Neural crest cell (in vitro differentiated cells): ENCODE measurements around the gene TGFBR3. TPM values are rescaled to one million over a fixed set of nuclear protein-coding genes. Genes with fewer than 3 reads are reported as not detected.

Source experiments
- DNase-seq: peaks from one replicate; pipeline ENCODE4 v3.0.0; 2021; ENCODE audit warnings: low read depth, mixed read lengths, low spot score
- H3K27ac Mint-ChIP-seq: one replicate; pipeline ENCODE4 v1.8.0; 2021; ENCODE audit warnings: mild to moderate bottlenecking, mixed read lengths; ENCODE audit not compliant: unreplicated experiment
- H3K27me3 Mint-ChIP-seq: 2 replicates; pipeline ENCODE4 v1.8.0; 2021; ENCODE audit warnings: low read depth, mild to moderate bottlenecking, mixed read lengths
- H3K36me3 Mint-ChIP-seq: 2 replicates; pipeline ENCODE4 v1.8.0; 2021; ENCODE audit warnings: low read depth, mild to moderate bottlenecking, mixed read lengths
- H3K4me1 Mint-ChIP-seq: 2 replicates; pipeline ENCODE4 v1.8.0; 2021; ENCODE audit warnings: mixed read lengths
- H3K4me3 Mint-ChIP-seq: one replicate; pipeline ENCODE4 v1.8.0; 2021; ENCODE audit warnings: mild to moderate bottlenecking, mixed read lengths
- H3K9me3 Mint-ChIP-seq: 2 replicates; pipeline ENCODE4 v1.8.0; 2021; ENCODE audit warnings: mixed read lengths
- total RNA-seq: library from RNA; stranded (reverse); gene quantifications from 2 replicates; pipeline ENCODE4 v1.2.1, GENCODE V29; 2021
- TF ChIP-seq, protein P1 (sequence below): fragments of 200-600 bp; sonication (generic); conservative IDR thresholded peaks from 2 replicates; pipeline ENCODE4 v1.5.0; 2021; ENCODE audit warnings: antibody characterized with exemption, mild to moderate bottlenecking

TGFBR3 gene
- total RNA-seq, 1 donor from 2014 or later: 15.1 TPM

DNA sequence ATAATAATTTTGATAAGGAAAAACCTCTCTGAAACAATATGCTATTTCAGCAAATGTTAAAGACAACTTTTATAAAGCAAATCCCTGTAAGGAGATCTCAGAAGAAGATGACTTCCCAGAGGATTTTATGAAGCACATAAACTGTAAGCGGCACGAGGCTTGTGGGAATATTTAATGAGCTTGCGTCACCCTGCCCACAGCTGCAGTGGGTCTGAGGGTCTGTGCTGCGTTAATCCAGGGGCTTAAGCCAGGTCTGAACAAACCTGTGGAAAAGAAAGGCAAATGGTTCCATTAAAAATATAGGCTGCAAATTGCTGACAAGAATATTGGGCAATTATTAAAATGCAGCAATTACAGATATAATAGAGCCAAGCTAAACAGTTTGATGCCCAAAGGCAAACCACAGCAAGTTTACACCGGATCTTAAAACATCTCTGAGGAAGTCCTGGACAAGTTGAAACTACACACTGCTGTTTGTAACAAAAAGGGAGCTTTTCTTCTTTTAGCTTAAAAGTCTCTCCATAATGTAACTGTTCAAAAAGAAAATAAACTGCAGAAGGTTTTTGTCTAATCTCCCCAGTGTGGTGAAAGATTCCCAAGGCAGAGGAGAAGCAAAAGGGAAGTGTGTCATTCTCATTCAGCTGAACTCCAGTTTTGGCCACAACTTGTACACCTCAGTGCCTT is 21.8 kb downstream of the TGFBR3 start:
- no peak for DNase-seq
- Mint-ChIP-seq H3K4me3 (no peak overlapping the region), H3K27ac (no peak overlapping the region), H3K27me3 (no peaks in the 10 kb centered on the region), H3K9me3 (peaks cover 2% of the 10 kb centered on the region), H3K36me3 (no peaks in the 10 kb centered on the region), H3K4me1 (peaks cover 15% of the 10 kb centered on the region)
- TF ChIP-seq, protein P1, sequence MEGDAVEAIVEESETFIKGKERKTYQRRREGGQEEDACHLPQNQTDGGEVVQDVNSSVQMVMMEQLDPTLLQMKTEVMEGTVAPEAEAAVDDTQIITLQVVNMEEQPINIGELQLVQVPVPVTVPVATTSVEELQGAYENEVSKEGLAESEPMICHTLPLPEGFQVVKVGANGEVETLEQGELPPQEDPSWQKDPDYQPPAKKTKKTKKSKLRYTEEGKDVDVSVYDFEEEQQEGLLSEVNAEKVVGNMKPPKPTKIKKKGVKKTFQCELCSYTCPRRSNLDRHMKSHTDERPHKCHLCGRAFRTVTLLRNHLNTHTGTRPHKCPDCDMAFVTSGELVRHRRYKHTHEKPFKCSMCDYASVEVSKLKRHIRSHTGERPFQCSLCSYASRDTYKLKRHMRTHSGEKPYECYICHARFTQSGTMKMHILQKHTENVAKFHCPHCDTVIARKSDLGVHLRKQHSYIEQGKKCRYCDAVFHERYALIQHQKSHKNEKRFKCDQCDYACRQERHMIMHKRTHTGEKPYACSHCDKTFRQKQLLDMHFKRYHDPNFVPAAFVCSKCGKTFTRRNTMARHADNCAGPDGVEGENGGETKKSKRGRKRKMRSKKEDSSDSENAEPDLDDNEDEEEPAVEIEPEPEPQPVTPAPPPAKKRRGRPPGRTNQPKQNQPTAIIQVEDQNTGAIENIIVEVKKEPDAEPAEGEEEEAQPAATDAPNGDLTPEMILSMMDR: no peak

DNA sequence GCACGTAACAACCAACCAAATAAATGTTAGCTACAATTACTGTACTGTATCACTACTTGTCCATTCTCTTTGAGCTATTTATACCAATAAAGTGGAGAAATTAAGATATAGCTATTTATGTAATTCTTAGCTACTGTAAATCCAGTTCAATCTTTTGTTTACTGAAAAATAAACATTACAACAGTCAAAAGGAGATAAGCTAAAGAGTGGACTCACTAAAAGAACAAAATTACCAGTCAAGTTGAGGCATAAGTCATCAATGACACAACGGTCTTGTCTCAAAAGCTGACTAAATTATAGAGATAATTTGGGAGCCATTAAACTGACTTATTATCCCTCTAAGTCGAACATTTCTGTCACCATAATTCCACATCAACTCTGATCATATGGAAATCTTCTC is 22.5 kb downstream of the TGFBR3 start:
- no peak for DNase-seq
- Mint-ChIP-seq H3K36me3 (no peaks in the 10 kb centered on the region), H3K9me3 (peaks cover 2% of the 10 kb centered on the region), H3K27me3 (no peaks in the 10 kb centered on the region), H3K4me3 (no peak overlapping the region), H3K27ac (no peak overlapping the region), H3K4me1 (peaks cover 15% of the 10 kb centered on the region)
- TF ChIP-seq, protein P1: no peak

DNA sequence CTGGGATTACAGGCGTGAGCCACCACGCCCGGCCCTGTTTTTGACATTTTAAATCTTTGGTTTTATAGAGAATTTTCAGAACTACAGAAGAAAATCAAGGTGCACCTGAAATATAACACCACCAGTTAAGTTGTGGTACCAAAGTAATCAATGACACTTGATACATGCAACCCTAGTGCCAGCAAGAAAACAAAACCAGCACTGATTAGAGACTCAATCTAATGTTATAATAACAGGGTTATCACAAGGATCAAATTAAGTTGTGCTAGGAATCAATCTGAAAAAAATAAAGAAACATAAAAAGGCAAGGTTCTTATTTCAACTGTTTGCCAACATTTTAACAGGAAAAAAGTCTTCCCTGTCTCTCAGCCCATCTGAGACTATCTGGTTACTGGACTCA is 23.8 kb downstream of the TGFBR3 start:
- TF ChIP-seq, protein P1: no peak
- Mint-ChIP-seq H3K27me3 (no peaks in the 10 kb centered on the region), H3K9me3 (peaks cover 2% of the 10 kb centered on the region), H3K4me1 (peaks cover 15% of the 10 kb centered on the region), H3K4me3 (no peak overlapping the region), H3K27ac (no peak overlapping the region), H3K36me3 (no peaks in the 10 kb centered on the region)
- no peak for DNase-seq

DNA sequence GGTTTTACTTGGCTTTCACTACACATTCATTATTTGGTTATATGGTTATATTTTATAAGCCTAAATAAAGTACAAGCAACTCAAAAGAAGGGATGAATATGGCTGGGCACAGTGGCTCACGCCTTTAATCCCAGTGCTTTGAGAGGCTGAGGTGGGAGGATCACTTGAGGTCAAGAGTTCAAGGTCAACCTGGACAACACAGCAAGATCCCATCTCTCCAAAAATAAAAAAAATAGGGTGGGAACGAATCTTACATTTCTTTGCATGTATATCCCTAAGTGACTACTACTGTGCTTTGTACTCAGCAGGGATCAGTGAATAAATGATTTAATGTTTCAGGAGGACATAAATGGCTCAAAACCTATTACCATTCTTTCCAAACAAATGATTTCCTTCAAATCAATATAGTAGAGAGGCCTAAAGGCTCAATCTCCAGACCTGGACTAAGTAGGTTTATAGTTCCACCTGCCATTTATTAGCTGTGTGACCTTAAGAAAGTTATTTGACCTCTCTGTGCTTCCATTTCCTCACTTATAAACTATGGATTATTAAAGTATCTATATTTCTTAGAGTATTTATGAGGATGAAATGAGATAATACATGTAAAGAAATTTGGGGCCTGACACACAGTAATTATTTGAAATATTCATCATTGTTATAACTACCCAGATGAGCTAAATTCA is 28.3 kb downstream of the TGFBR3 start:
- H3K27me3 Mint-ChIP-seq: no peaks in the 10 kb centered on the region
- H3K27ac Mint-ChIP-seq: no peak overlapping the region
- H3K4me3 Mint-ChIP-seq: no peak overlapping the region
- H3K36me3 Mint-ChIP-seq: peaks cover 2% of the 10 kb centered on the region
- H3K9me3 Mint-ChIP-seq: no peaks in the 10 kb centered on the region
- H3K4me1 Mint-ChIP-seq: no peaks in the 10 kb centered on the region
- TF ChIP-seq, protein P1: no peak
- DNase-seq: no peak

DNA sequence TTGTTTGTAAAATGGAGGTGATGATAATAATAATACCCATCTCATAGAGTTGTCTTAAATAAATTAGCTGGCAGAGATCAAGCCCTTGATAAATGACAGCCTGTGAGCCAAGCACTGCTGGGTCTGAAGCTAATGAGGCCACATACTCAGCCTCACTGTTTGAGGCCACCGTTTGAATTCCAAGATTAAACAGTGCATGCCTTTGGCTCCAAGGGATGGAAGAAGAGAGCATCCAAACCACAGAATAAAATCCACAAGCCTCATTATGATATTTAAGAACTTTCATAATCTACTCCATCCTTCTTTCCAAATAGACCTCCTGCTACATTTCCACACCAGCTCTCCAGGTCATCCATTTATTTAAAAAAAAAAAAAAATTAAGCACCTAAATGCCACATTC is 29.0 kb downstream of the TGFBR3 start:
- Mint-ChIP-seq H3K27me3 (no peaks in the 10 kb centered on the region), H3K4me1 (no peaks in the 10 kb centered on the region), H3K36me3 (peaks cover 2% of the 10 kb centered on the region), H3K27ac (no peak overlapping the region), H3K4me3 (no peak overlapping the region), H3K9me3 (no peaks in the 10 kb centered on the region)
- DNase-seq: no peak
- TF ChIP-seq, protein P1: no peak
